ENCODE results near the gene CDK7.
A peak's percentile ranks its signal among the peaks of the same experiment; 100 is the strongest.

CDK7 gene

GRCh38 chr5:69257577-69257976, 22.9 kb downstream of the CDK7 start:
- no peak overlapping the region for H3K27ac Mint-ChIP-seq
- H3K27me3 Mint-ChIP-seq, result no peaks in the 10 kb centered on the region
- H3K4me1 Mint-ChIP-seq (ENCODE audit: low read depth), result no peaks in the 10 kb centered on the region
- H3K9me3 Mint-ChIP-seq, result no peaks in the 10 kb centered on the region
- H3K36me3 Mint-ChIP-seq (ENCODE audit: low read depth), result peaks cover 79% of the 10 kb centered on the region
- no peak for DNase-seq
- no peak overlapping the region for H3K4me3 Mint-ChIP-seq

- Mint-ChIP-seq H3K4me3 (no peak overlapping the region), H3K27ac (peak overlapping the region; percentile 23), H3K36me3 (ENCODE audit: low read depth) (peaks cover 91% of the 10 kb centered on the region), H3K9me3 (no peaks in the 10 kb centered on the region), H3K27me3 (no peaks in the 10 kb centered on the region), H3K4me1 (ENCODE audit: low read depth) (no peaks in the 10 kb centered on the region)
- DNase-seq, result no peak
Observed at GRCh38 chr5:69261034-69261433, 26.3 kb downstream of the CDK7 start.

DNA sequence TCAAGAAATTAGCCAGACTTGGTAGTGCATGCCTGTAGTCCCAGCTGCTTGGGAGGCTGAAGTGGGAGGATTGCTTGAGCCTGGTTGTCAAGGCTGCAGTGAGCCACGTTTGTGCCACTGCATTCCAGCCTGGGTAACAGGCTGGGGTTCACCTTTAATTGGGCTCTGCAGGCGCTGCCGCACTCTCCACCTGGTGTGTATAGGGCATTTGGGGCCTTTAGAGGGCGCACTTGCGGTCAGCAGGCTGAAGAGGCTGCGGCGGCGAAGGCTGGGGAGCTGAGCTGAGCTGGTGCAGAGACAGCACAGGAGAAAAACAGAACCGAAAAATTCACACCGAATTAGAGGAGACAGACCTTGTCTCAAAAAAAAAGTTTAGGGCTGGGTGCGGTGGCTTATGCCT, 31.2 kb downstream of the CDK7 start:
- no peak overlapping the region for H3K4me3 Mint-ChIP-seq
- H3K27me3 Mint-ChIP-seq, result no peaks in the 10 kb centered on the region
- no peak for DNase-seq
- H3K4me1 Mint-ChIP-seq (ENCODE audit: low read depth), result no peaks in the 10 kb centered on the region
- H3K9me3 Mint-ChIP-seq, result no peaks in the 10 kb centered on the region
- no peak overlapping the region for H3K27ac Mint-ChIP-seq
- peaks cover 81% of the 10 kb centered on the region for H3K36me3 Mint-ChIP-seq (ENCODE audit: low read depth)

- Mint-ChIP-seq H3K9me3 (no peaks in the 10 kb centered on the region), H3K4me1 (ENCODE audit: low read depth) (peaks cover 8% of the 10 kb centered on the region), H3K27ac (peak overlapping the region; percentile 44), H3K36me3 (ENCODE audit: low read depth) (peaks cover 80% of the 10 kb centered on the region), H3K27me3 (no peaks in the 10 kb centered on the region), H3K4me3 (no peak overlapping the region)
- DNase-seq, result no peak
Observed at GRCh38 chr5:69268899-69269298, 34.2 kb downstream of the CDK7 start.

DNA sequence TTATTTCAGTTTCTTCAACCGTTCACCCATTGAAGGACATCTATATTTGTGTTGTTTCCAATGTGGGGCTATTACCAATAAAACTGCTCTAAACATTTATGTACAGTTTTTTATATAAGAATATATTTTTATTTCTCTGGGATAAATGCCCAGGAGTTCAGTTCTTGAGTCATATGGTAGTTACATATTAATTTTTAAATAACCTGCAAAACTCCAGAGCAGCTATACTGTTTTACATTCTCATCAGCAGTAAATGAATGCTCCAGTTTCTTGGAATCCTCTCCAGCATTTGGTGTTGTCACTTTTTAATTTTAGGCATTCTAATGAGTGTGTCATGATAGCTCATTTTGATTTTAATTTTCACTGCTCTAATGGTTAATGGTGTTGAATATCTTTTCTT, 36.2 kb downstream of the CDK7 start:
- no peak for DNase-seq
- Mint-ChIP-seq H3K4me1 (ENCODE audit: low read depth) (peaks cover 8% of the 10 kb centered on the region), H3K27ac (no peak overlapping the region), H3K27me3 (no peaks in the 10 kb centered on the region), H3K36me3 (ENCODE audit: low read depth) (peaks cover 75% of the 10 kb centered on the region), H3K4me3 (no peak overlapping the region), H3K9me3 (no peaks in the 10 kb centered on the region)

DNA sequence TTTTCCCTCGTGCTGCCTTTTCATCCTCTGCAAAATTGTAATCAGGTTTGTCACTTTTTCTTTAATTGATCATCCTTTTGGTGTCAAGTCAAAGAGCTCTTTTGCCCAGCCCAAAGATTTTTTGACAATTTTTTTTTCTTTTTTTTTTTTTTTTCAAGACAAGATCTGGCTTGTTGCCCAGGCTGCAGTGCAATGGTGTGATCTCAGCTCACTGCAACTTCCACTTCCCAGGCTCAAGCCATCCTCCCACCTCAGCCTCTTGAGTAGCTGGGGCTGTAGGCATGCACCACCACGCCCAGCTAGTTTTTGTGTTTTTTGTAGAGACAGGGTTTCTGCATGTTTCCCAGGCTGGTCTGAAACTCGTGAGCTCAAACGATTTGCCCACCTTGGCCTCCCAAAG, 36.7 kb downstream of the CDK7 start:
- Mint-ChIP-seq H3K4me3 (no peak overlapping the region), H3K27me3 (no peaks in the 10 kb centered on the region), H3K27ac (no peak overlapping the region), H3K9me3 (no peaks in the 10 kb centered on the region), H3K4me1 (ENCODE audit: low read depth) (peaks cover 8% of the 10 kb centered on the region), H3K36me3 (ENCODE audit: low read depth) (peaks cover 77% of the 10 kb centered on the region)
- DNase-seq, result no peak

- Mint-ChIP-seq H3K36me3 (ENCODE audit: low read depth) (peaks cover 81% of the 10 kb centered on the region), H3K27ac (no peak overlapping the region)
- no peak for DNase-seq
Observed at GRCh38 chr5:69275563-69275962, 40.9 kb downstream of the CDK7 start.

DNA sequence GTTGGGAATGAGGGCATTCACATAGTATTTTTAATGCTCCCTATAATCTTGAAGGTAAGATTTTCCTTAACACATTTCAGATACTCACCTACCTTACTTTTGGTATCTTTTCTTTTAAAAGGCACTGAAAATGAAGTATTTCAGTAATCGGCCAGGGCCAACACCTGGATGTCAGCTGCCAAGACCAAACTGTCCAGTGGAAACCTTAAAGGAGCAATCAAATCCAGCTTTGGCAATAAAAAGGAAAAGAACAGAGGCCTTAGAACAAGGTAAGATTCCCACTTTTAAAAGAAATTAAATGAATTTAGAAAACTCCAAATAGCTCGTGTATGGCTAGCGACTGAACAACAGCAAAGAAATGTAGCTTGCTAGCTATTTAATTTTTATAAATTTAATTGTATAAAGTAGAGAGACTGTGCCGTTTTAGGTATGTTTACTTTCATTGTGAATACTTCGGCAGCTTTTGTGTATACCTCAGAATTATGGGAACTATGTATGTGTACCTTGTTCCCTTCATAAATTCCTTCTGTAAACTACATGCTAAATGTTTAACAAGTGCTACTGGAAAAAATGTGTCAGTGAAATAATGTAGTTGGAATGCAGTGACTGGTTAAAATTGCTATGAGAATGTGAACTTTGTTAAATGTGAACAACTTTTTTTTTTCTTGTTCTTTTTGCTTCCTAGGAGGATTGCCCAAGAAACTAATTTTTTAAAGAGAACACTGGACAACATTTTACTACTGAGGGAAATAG, 41.9 kb downstream of the CDK7 start:
- Mint-ChIP-seq H3K27ac (no peak overlapping the region), H3K27me3 (no peaks in the 10 kb centered on the region), H3K4me1 (ENCODE audit: low read depth) (peaks cover 5% of the 10 kb centered on the region), H3K36me3 (ENCODE audit: low read depth) (peaks cover 82% of the 10 kb centered on the region), H3K4me3 (no peak overlapping the region), H3K9me3 (no peaks in the 10 kb centered on the region)
- no peak for DNase-seq

More at GRCh38 chr5:69275563-69275962, 40.9 kb downstream of the CDK7 start:
- Mint-ChIP-seq H3K27me3 (no peaks in the 10 kb centered on the region), H3K4me1 (ENCODE audit: low read depth) (peaks cover 8% of the 10 kb centered on the region), H3K9me3 (no peaks in the 10 kb centered on the region), H3K4me3 (no peak overlapping the region)

- Mint-ChIP-seq H3K27me3 (no peaks in the 10 kb centered on the region), H3K4me3 (no peak overlapping the region), H3K27ac (peak overlapping the region; percentile 23), H3K9me3 (no peaks in the 10 kb centered on the region), H3K4me1 (ENCODE audit: low read depth) (no peaks in the 10 kb centered on the region), H3K36me3 (ENCODE audit: low read depth) (peaks cover 76% of the 10 kb centered on the region)
- no peak for DNase-seq
Observed at GRCh38 chr5:69279517-69279916, 44.8 kb downstream of the CDK7 start.

GRCh38 chr5:69281114-69281513, 46.4 kb downstream of the CDK7 start:
- Mint-ChIP-seq H3K9me3 (no peaks in the 10 kb centered on the region), H3K36me3 (ENCODE audit: low read depth) (peaks cover 72% of the 10 kb centered on the region), H3K27ac (peak overlapping the region; percentile 12), H3K4me1 (ENCODE audit: low read depth) (no peaks in the 10 kb centered on the region), H3K27me3 (no peaks in the 10 kb centered on the region), H3K4me3 (no peak overlapping the region)
- DNase-seq, result no peak

GRCh38 chr5:69284203-69284602, 49.5 kb downstream of the CDK7 start:
- no peak for DNase-seq
- no peak overlapping the region for H3K4me3 Mint-ChIP-seq
- H3K4me1 Mint-ChIP-seq (ENCODE audit: low read depth), result peaks cover 2% of the 10 kb centered on the region
- H3K27me3 Mint-ChIP-seq, result no peaks in the 10 kb centered on the region
- no peak overlapping the region for H3K27ac Mint-ChIP-seq
- no peaks in the 10 kb centered on the region for H3K9me3 Mint-ChIP-seq
- peaks cover 57% of the 10 kb centered on the region for H3K36me3 Mint-ChIP-seq (ENCODE audit: low read depth)

DNA sequence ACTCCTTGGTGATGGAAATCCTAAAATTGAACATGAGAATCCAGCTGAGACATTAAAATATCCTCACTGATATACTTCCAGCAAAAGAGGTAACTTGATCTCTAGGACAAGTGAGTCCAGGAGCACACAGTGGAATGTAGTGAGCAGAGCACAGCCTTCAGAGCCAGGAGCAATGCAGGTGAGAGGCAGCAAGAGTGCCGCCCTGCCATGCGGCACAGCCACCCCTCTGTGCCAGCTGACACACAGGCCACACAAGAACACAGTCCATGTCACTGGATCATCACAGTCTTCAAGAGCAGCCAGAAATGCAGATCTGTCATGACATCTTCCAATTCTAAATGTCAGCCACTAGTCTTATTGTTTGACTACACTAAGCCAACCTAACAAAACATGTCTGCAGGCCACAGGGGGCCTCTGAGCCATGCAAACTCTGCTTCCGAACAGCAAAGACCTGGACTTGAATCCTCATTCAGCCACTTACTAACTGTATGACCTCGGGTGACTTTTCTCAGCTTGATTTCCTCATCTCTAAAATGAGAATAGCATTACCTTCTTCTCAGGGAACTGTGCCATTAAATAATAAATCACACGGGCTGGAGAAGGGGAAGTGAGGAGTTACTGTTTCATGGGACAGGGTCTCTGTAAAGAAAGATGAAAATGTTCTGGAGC, 50.9 kb downstream of the CDK7 start:
- Mint-ChIP-seq H3K27ac (no peak overlapping the region), H3K36me3 (ENCODE audit: low read depth) (peaks cover 43% of the 10 kb centered on the region), H3K9me3 (no peaks in the 10 kb centered on the region), H3K4me3 (no peak overlapping the region), H3K27me3 (no peaks in the 10 kb centered on the region), H3K4me1 (ENCODE audit: low read depth) (peaks cover 2% of the 10 kb centered on the region)
- no peak for DNase-seq

- Mint-ChIP-seq H3K4me1 (ENCODE audit: low read depth) (peaks cover 2% of the 10 kb centered on the region), H3K27me3 (no peaks in the 10 kb centered on the region), H3K36me3 (ENCODE audit: low read depth) (peaks cover 34% of the 10 kb centered on the region), H3K27ac (no peak overlapping the region), H3K9me3 (no peaks in the 10 kb centered on the region), H3K4me3 (no peak overlapping the region)
- no peak for DNase-seq
Observed at GRCh38 chr5:69288069-69288468, 53.4 kb downstream of the CDK7 start.

GRCh38 chr5:69288688-69289087, 54.0 kb downstream of the CDK7 start:
- H3K27me3 Mint-ChIP-seq, result no peaks in the 10 kb centered on the region
- H3K4me3 Mint-ChIP-seq, result no peak overlapping the region
- H3K4me1 Mint-ChIP-seq (ENCODE audit: low read depth), result peaks cover 2% of the 10 kb centered on the region
- no peak for DNase-seq
- no peaks in the 10 kb centered on the region for H3K9me3 Mint-ChIP-seq
- H3K27ac Mint-ChIP-seq, result no peak overlapping the region
- H3K36me3 Mint-ChIP-seq (ENCODE audit: low read depth), result peaks cover 30% of the 10 kb centered on the region

DNA sequence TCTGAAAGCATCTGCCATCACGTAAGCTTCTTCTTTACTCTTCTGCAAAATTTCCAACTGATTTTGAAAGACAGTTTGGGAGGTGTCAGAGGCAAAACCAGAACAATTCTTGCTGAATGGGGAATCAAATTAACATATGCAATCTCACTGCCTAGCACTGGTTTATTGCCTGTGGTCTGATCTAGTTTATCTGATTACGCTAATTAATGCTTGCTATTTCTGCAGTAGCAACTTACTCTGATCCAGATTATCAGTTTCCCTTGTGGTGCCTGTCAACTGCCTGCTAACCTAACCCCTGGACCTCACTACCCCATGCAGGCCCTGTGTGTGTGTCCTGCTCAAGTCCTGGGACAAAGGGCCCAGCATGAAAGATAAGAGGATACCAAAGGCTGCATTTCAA, 57.6 kb downstream of the CDK7 start:
- no peaks in the 10 kb centered on the region for H3K9me3 Mint-ChIP-seq

More for the DNA sequence above, 57.6 kb downstream of the CDK7 start:
- no peak for DNase-seq
- H3K27ac Mint-ChIP-seq, result no peak overlapping the region
- peaks cover 2% of the 10 kb centered on the region for H3K4me1 Mint-ChIP-seq (ENCODE audit: low read depth)
- peaks cover 26% of the 10 kb centered on the region for H3K36me3 Mint-ChIP-seq (ENCODE audit: low read depth)
- no peaks in the 10 kb centered on the region for H3K27me3 Mint-ChIP-seq
- H3K4me3 Mint-ChIP-seq, result no peak overlapping the region
